Parathyroid adenoma (tissue), 2 donors: ENCODE results near the gene EDN1.

ENCODE experiments used
- H2AFZ ChIP-seq: fragments of 300-600 bp; sonication (generic); one replicate; pipeline ENCODE4 v1.7.0; 2017; ENCODE audit warnings: antibody characterized with exemption, mild to moderate bottlenecking
- H3K27ac ChIP-seq: fragments of 300-600 bp; sonication (generic); one replicate; pipeline ENCODE4 v1.7.0; 2017
- H3K27me3 ChIP-seq: fragments of 300-600 bp; sonication (generic); one replicate; pipeline ENCODE4 v1.7.0; 2017; ENCODE audit warnings: low read length; ENCODE audit not compliant: control insufficient read depth, insufficient read depth
- H3K36me3 ChIP-seq: fragments of 300-600 bp; sonication (generic); one replicate; pipeline ENCODE4 v1.7.0; 2017; ENCODE audit warnings: low read length; ENCODE audit not compliant: control insufficient read depth, insufficient read depth
- H3K4me1 ChIP-seq: fragments of 300-600 bp; sonication (generic); one replicate; pipeline ENCODE4 v1.7.0; 2017; ENCODE audit warnings: control low read depth
- H3K4me2 ChIP-seq: fragments of 300-600 bp; sonication (generic); one replicate; pipeline ENCODE4 v1.7.0; 2017; ENCODE audit warnings: low read length
- H3K4me3 ChIP-seq: fragments of 300-600 bp; sonication (generic); one replicate; pipeline ENCODE4 v1.7.0; 2017; ENCODE audit warnings: low read depth, low read length
- H3K79me2 ChIP-seq: fragments of 300-600 bp; sonication (generic); one replicate; pipeline ENCODE4 v1.7.0; 2017; ENCODE audit warnings: control low read depth
- H3K9ac ChIP-seq: fragments of 300-600 bp; sonication (generic); one replicate; pipeline ENCODE4 v1.7.0; 2017; ENCODE audit warnings: mild to moderate bottlenecking
- H3K9me3 ChIP-seq: fragments of 300-600 bp; sonication (generic); one replicate; pipeline ENCODE4 v1.7.0; 2017; ENCODE audit warnings: low read length; ENCODE audit not compliant: control insufficient read depth
- CTCF ChIP-seq: fragments of 300-600 bp; sonication (generic); IDR thresholded peaks from one replicate; pipeline ENCODE4 v1.7.0; 2017; ENCODE audit warnings: antibody characterized with exemption, mild to moderate bottlenecking
- donor health status: primary hyperparathyroidism.

EDN1 gene

GRCh38 chr6:12254210-12254609, 36.0 kb upstream of the EDN1 start:
- no peak overlapping the region for H3K4me3 ChIP-seq
- no peak for TF ChIP-seq CTCF
- H3K4me1 ChIP-seq = no peaks in the 10 kb centered on the region
- no peaks in the 10 kb centered on the region for H3K27me3 ChIP-seq
- no peaks in the 10 kb centered on the region for H3K9me3 ChIP-seq
- no peaks in the 10 kb centered on the region for H3K36me3 ChIP-seq
- no peaks in the 10 kb centered on the region for H3K79me2 ChIP-seq
- no peak overlapping the region for H3K27ac ChIP-seq
- no peak overlapping the region for H3K9ac ChIP-seq
- no peak overlapping the region for H2AFZ ChIP-seq
- no peak overlapping the region for H3K4me2 ChIP-seq

- H3K9me3 ChIP-seq = no peaks in the 10 kb centered on the region
- no peaks in the 10 kb centered on the region for H3K4me1 ChIP-seq
Observed at GRCh38 chr6:12258191-12258590, 32.0 kb upstream of the EDN1 start.

GRCh38 chr6:12258591-12259075, 31.5 kb upstream of the EDN1 start:
- Histone ChIP-seq H3K9ac (no peak overlapping the region), H3K4me1 (no peaks in the 10 kb centered on the region), H3K9me3 (no peaks in the 10 kb centered on the region), H3K4me3 (no peak overlapping the region), H3K4me2 (no peak overlapping the region), H3K27ac (no peak overlapping the region), H2AFZ (no peak overlapping the region), H3K27me3 (no peaks in the 10 kb centered on the region), H3K79me2 (no peaks in the 10 kb centered on the region), H3K36me3 (no peaks in the 10 kb centered on the region)
- no peak for TF ChIP-seq CTCF

More at GRCh38 chr6:12258191-12258590, 32.0 kb upstream of the EDN1 start:
- Histone ChIP-seq H3K36me3 (no peaks in the 10 kb centered on the region), H3K4me3 (no peak overlapping the region), H3K79me2 (no peaks in the 10 kb centered on the region), H3K27ac (no peak overlapping the region), H3K9ac (no peak overlapping the region), H2AFZ (no peak overlapping the region), H3K27me3 (no peaks in the 10 kb centered on the region), H3K4me2 (no peak overlapping the region)
- TF ChIP-seq CTCF = no peak

GRCh38 chr6:12260458-12261093, 29.6 kb upstream of the EDN1 start:
- H3K4me3 ChIP-seq = no peak overlapping the region
- no peaks in the 10 kb centered on the region for H3K79me2 ChIP-seq
- H3K27ac ChIP-seq = no peak overlapping the region
- no peak for TF ChIP-seq CTCF
- no peak overlapping the region for H3K9ac ChIP-seq
- H2AFZ ChIP-seq = no peak overlapping the region
- no peaks in the 10 kb centered on the region for H3K27me3 ChIP-seq
- H3K36me3 ChIP-seq = no peaks in the 10 kb centered on the region
- H3K4me1 ChIP-seq = no peaks in the 10 kb centered on the region
- no peak overlapping the region for H3K4me2 ChIP-seq
- H3K9me3 ChIP-seq = no peaks in the 10 kb centered on the region

- no peak overlapping the region for H3K4me3 ChIP-seq
Observed at GRCh38 chr6:12261502-12261901, 28.7 kb upstream of the EDN1 start.

More at GRCh38 chr6:12261502-12261901, 28.7 kb upstream of the EDN1 start:
- no peak for TF ChIP-seq CTCF
- no peak overlapping the region for H3K9ac ChIP-seq
- no peaks in the 10 kb centered on the region for H3K36me3 ChIP-seq
- H3K9me3 ChIP-seq = no peaks in the 10 kb centered on the region
- no peak overlapping the region for H2AFZ ChIP-seq
- H3K4me2 ChIP-seq = no peak overlapping the region
- H3K4me1 ChIP-seq = no peaks in the 10 kb centered on the region
- no peak overlapping the region for H3K27ac ChIP-seq
- H3K27me3 ChIP-seq = no peaks in the 10 kb centered on the region
- H3K79me2 ChIP-seq = no peaks in the 10 kb centered on the region
